Neural progenitor cell (in vitro differentiated cells): Measurements from ENCODE around the gene MAGI3. TPM values are rescaled to one million over a fixed set of nuclear protein-coding genes. Genes with fewer than 3 reads are reported as not detected.
A peak's percentile ranks its signal among the peaks of the same experiment; 100 is the strongest.

Source experiments
- DNase-seq: peaks from one replicate; pipeline ENCODE4 v3.0.0-alpha.2; 2016; ENCODE audit warnings: low spot score
- H2AFZ ChIP-seq: fragments of 200-600 bp; sonication (generic); replicated peaks from 2 replicates; pipeline ENCODE4 v1.6.1; 2016; ENCODE audit warnings: antibody characterized with exemption
- H3F3A ChIP-seq: fragments of 200-600 bp; sonication (generic); 2 replicates; pipeline ENCODE4 v1.6.1; 2016; ENCODE audit warnings: antibody characterized with exemption, low read depth
- H3K27ac ChIP-seq: fragments of 200-600 bp; sonication (generic); 2 replicates; pipeline ENCODE4 v1.5.1; 2016; ENCODE audit warnings: mild to moderate bottlenecking
- H3K27me3 ChIP-seq: fragments of 200-600 bp; sonication (generic); 2 replicates; pipeline ENCODE4 v1.6.1; 2016; ENCODE audit warnings: mild to moderate bottlenecking, moderate library complexity
- H3K36me3 ChIP-seq: fragments of 200-600 bp; sonication (generic); 2 replicates; pipeline ENCODE4 v1.5.1; 2016
- H3K4me1 ChIP-seq: fragments of 200-600 bp; sonication (generic); 2 replicates; pipeline ENCODE4 v1.6.1; 2016; ENCODE audit warnings: mixed run types
- H3K4me2 ChIP-seq: fragments of 200-600 bp; sonication (generic); 2 replicates; pipeline ENCODE4 v1.6.1; 2016
- H3K4me3 ChIP-seq: fragments of 200-600 bp; sonication (generic); 2 replicates; pipeline ENCODE4 v1.5.1; 2016
- H3K79me2 ChIP-seq: fragments of 200-600 bp; sonication (generic); 2 replicates; pipeline ENCODE4 v1.6.1; 2016; ENCODE audit warnings: low read depth
- H3K9ac ChIP-seq: fragments of 200-600 bp; sonication (generic); 2 replicates; pipeline ENCODE4 v1.6.1; 2016
- H3K9me3 ChIP-seq: fragments of 200-600 bp; sonication (generic); 2 replicates; pipeline ENCODE4 v1.5.1; 2016; ENCODE audit warnings: low read depth
- H4K20me1 ChIP-seq: fragments of 200-600 bp; sonication (generic); 2 replicates; pipeline ENCODE4 v1.6.1; 2016; ENCODE audit warnings: low read depth
- H3K27ac Mint-ChIP-seq: 3 replicates; pipeline ENCODE4 v1.8.0; 2021; ENCODE audit warnings: mixed read lengths
- H3K27me3 Mint-ChIP-seq: 2 replicates; pipeline ENCODE4 v1.8.0; 2022; ENCODE audit warnings: low read depth, mild to moderate bottlenecking, inconsistent platforms, moderate library complexity, mixed read lengths; ENCODE audit not compliant: insufficient read depth
- H3K36me3 Mint-ChIP-seq: 3 replicates; pipeline ENCODE4 v1.8.0; 2021; ENCODE audit warnings: mixed read lengths
- H3K4me1 Mint-ChIP-seq: 3 replicates; pipeline ENCODE4 v1.8.0; 2021; ENCODE audit warnings: mixed read lengths
- H3K4me3 Mint-ChIP-seq: 3 replicates; pipeline ENCODE4 v1.8.0; 2021; ENCODE audit warnings: mild to moderate bottlenecking, moderate library complexity, mixed read lengths
- H3K9me3 Mint-ChIP-seq: 3 replicates; pipeline ENCODE4 v1.8.0; 2020; ENCODE audit warnings: mixed read lengths
- CTCF ChIP-seq: fragments of 200-600 bp; sonication (generic); IDR thresholded peaks from 2 replicates; pipeline ENCODE4 v1.5.1; 2017; ENCODE audit warnings: antibody characterized with exemption, mild to moderate bottlenecking
- EZH2 ChIP-seq: fragments of 200-600 bp; sonication (generic); IDR thresholded peaks from 2 replicates; pipeline ENCODE4 v1.6.1; 2017; ENCODE audit warnings: antibody characterized with exemption, mild to moderate bottlenecking, moderate library complexity
- EZH2phosphoT487 ChIP-seq: fragments of 200-600 bp; sonication (generic); IDR thresholded peaks from 2 replicates; pipeline ENCODE4 v1.6.1; 2017; ENCODE audit warnings: antibody characterized with exemption
- total RNA-seq: library from RNA; depleted of rRNA; stranded (reverse); fragments of >200 nt; gene quantifications from 2 replicates; pipeline ENCODE4 v1.2.3, GENCODE V29; 2015; ENCODE audit warnings: low replicate concordance

Gene MAGI3
- 20.9 and 26.9 TPM in 2 replicates for total RNA-seq

GRCh38 chr1:113389953-113390834 lies at the start of gene MAGI3:
Gene MAGI3 (plus strand): TSS chr1:113390515. CDS start chr1:113391034, 519 bp downstream.
- H2AFZ ChIP-seq = peak within 1 kb of the TSS; percentile 95
- H3K27me3 ChIP-seq = peaks cover 9% of the 10 kb centered on the region
- H3K4me2 ChIP-seq = peak within 1 kb of the TSS; percentile 90
- peaks cover 27% of the 10 kb centered on the region for H4K20me1 ChIP-seq
- peaks cover 15% of the 10 kb centered on the region for H3F3A ChIP-seq
- H3K9ac ChIP-seq = peak within 1 kb of the TSS; percentile 53
- H3K9me3 ChIP-seq = no peaks in the 10 kb centered on the region
- H3K4me3 ChIP-seq = peak within 1 kb of the TSS; percentile 97
- Mint-ChIP-seq H3K9me3 (peaks cover 3% of the 10 kb centered on the region), H3K27ac (peak within 1 kb of the TSS; percentile 86), H3K27me3 (peaks cover 14% of the 10 kb centered on the region), H3K4me3 (peak within 1 kb of the TSS; percentile 89), H3K36me3 (no peaks in the 10 kb centered on the region), H3K4me1 (peaks cover 26% of the 10 kb centered on the region)
- H3K36me3 ChIP-seq = no peaks in the 10 kb centered on the region
- peaks cover 42% of the 10 kb centered on the region for H3K79me2 ChIP-seq
- peak; percentile 99 for DNase-seq
- H3K4me1 ChIP-seq = peaks cover 8% of the 10 kb centered on the region
- peak within 1 kb of the TSS; percentile 82 for H3K27ac ChIP-seq
- TF ChIP-seq CTCF = no peak
- no peak for TF ChIP-seq EZH2
- TF ChIP-seq EZH2phosphoT487 = no peak

GRCh38 chr1:113353580-113353979 lies 36.7 kb upstream of the MAGI3 start:
- Histone ChIP-seq H3K36me3 (no peaks in the 10 kb centered on the region), H3K27me3 (no peaks in the 10 kb centered on the region), H3F3A (no peaks in the 10 kb centered on the region), H3K9me3 (no peaks in the 10 kb centered on the region), H4K20me1 (no peaks in the 10 kb centered on the region), H3K4me1 (no peaks in the 10 kb centered on the region), H3K27ac (no peak overlapping the region), H2AFZ (no peak overlapping the region), H3K79me2 (no peaks in the 10 kb centered on the region), H3K4me3 (no peak overlapping the region), H3K4me2 (no peak overlapping the region), H3K9ac (no peak overlapping the region)
- TF ChIP-seq EZH2phosphoT487 = no peak
- no peak for TF ChIP-seq EZH2
- no peak for TF ChIP-seq CTCF
- H3K4me1 Mint-ChIP-seq = no peaks in the 10 kb centered on the region
- H3K27me3 Mint-ChIP-seq = peaks cover 3% of the 10 kb centered on the region
- H3K9me3 Mint-ChIP-seq = no peaks in the 10 kb centered on the region
- H3K36me3 Mint-ChIP-seq = no peaks in the 10 kb centered on the region
- no peak overlapping the region for H3K27ac Mint-ChIP-seq
- DNase-seq = no peak
- no peak overlapping the region for H3K4me3 Mint-ChIP-seq

- no peak overlapping the region for H2AFZ ChIP-seq
- no peaks in the 10 kb centered on the region for H3K36me3 Mint-ChIP-seq
- no peak overlapping the region for H3K9ac ChIP-seq
- no peaks in the 10 kb centered on the region for H3K4me1 Mint-ChIP-seq
- no peaks in the 10 kb centered on the region for H4K20me1 ChIP-seq
- H3K27ac ChIP-seq = no peak overlapping the region
- H3K27ac Mint-ChIP-seq = no peak overlapping the region
- H3K4me1 ChIP-seq = no peaks in the 10 kb centered on the region
- no peaks in the 10 kb centered on the region for H3K36me3 ChIP-seq
- no peaks in the 10 kb centered on the region for H3K27me3 ChIP-seq
- no peak overlapping the region for H3K4me2 ChIP-seq
- DNase-seq = no peak
- peaks cover 2% of the 10 kb centered on the region for H3K27me3 Mint-ChIP-seq
- no peaks in the 10 kb centered on the region for H3F3A ChIP-seq
- H3K4me3 Mint-ChIP-seq = no peak overlapping the region
- peaks cover 3% of the 10 kb centered on the region for H3K9me3 Mint-ChIP-seq
- no peaks in the 10 kb centered on the region for H3K9me3 ChIP-seq
- H3K4me3 ChIP-seq = no peak overlapping the region
- H3K79me2 ChIP-seq = no peaks in the 10 kb centered on the region
- TF ChIP-seq CTCF (no peak), EZH2phosphoT487 (no peak), EZH2 (no peak)
Observed at GRCh38 chr1:113363935-113364334, 26.4 kb upstream of the MAGI3 start.
